ENCODE data around the gene CHRNA5.

CHRNA5 gene

DNA sequence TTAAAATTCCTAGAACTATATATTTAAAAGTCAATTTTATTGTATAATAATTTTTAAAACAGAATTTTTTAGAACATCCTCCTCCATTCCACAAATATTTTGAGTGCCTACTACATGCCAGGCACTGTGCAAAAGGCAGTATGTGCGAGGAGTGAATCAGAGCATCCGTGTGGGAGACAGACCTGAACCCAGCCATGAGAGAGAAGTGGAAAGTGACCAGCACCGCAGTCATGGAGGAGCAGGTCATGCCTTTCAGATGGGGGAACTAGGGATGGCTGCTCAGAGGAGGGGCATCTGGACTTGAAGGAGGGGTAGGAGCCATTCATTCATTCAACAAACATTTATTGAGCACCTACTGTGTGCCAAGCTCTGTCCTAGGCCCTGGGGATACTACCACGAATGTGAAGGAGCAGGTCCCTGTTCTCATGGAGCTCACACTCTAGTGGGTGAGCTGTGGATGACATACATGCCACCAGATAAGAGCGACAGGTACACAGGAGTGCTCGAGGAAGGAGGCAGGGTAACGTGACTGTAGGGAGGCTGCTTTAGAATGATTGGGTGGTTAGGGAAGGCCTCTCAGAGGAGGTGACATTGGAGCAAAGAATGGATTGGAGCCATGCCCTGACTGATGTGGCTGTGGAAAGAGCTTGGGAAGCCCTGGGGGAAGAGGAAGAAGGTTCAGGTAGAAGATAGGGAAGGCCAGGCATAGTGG lies 58.6 kb downstream of the CHRNA5 start:
- Histone ChIP-seq H3K27ac (no peak overlapping the region), H3K4me3 (ENCODE audit: low read depth, low read length) (no peak overlapping the region), H3K27me3 (ENCODE audit: insufficient read depth, low read depth, severe bottlenecking) (no peaks in the 10 kb centered on the region), H3K9me3 (ENCODE audit: severe bottlenecking) (no peaks in the 10 kb centered on the region), H3K36me3 (peaks cover 64% of the 10 kb centered on the region)
- TF ChIP-seq, protein P1, sequence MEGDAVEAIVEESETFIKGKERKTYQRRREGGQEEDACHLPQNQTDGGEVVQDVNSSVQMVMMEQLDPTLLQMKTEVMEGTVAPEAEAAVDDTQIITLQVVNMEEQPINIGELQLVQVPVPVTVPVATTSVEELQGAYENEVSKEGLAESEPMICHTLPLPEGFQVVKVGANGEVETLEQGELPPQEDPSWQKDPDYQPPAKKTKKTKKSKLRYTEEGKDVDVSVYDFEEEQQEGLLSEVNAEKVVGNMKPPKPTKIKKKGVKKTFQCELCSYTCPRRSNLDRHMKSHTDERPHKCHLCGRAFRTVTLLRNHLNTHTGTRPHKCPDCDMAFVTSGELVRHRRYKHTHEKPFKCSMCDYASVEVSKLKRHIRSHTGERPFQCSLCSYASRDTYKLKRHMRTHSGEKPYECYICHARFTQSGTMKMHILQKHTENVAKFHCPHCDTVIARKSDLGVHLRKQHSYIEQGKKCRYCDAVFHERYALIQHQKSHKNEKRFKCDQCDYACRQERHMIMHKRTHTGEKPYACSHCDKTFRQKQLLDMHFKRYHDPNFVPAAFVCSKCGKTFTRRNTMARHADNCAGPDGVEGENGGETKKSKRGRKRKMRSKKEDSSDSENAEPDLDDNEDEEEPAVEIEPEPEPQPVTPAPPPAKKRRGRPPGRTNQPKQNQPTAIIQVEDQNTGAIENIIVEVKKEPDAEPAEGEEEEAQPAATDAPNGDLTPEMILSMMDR (IDR thresholded peaks at IDR 0.05; ENCODE audit: low read depth, low read length), result no peak
- no peak for DNase-seq

DNA sequence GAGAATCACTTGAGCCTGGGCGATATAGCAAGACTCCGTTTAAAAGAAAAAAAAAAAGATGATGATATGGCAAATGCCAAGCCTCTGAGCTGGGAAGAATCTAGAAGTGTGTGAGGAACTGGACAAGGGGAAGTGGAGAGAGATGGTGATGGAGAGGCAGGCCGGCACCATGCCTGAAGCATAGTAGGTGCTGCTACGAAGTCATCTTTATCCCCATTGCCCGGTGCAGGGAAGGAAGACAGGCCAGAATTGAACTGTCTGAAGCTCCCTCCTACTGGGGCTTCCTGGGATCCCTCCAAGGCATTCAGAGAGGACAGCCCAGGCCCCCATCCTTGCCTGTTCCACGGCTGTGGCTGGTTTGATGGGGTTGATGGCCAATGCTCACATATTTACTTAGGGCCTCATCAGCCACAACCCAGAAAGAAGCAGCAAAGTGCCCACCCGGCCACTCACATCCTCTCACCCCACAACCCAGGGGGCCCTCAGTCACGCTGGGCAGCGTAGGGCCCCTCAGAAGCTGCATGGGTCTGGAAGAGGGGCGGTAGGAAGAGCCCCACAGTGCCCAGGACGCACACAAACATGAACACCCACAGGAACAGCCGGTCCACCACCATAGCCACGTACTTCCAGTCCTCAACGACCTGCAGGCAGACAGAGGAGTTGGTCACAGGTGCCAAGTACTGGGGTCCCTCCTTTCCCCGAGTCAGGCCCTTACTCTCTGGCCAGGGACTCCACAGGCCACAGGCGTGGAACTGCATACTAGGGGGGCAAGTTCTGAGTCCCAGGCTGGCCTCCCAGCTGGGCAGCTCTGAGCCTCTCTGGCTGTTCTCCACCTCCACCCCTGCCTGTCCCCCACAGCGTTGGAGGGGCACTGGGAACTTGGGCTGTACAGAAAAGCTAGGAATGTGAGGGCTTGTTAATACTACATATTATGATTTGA lies 59.6 kb downstream of the CHRNA5 start:
- no peak for DNase-seq
- Histone ChIP-seq H3K27ac (peak overlapping the region; percentile 89), H3K4me3 (ENCODE audit: low read depth, low read length) (no peak overlapping the region), H3K27me3 (ENCODE audit: insufficient read depth, low read depth, severe bottlenecking) (no peaks in the 10 kb centered on the region), H3K36me3 (peaks cover 64% of the 10 kb centered on the region), H3K9me3 (ENCODE audit: severe bottlenecking) (no peaks in the 10 kb centered on the region)
- TF ChIP-seq, protein P1 (IDR thresholded peaks at IDR 0.05; ENCODE audit: low read depth, low read length), result no peak

DNA sequence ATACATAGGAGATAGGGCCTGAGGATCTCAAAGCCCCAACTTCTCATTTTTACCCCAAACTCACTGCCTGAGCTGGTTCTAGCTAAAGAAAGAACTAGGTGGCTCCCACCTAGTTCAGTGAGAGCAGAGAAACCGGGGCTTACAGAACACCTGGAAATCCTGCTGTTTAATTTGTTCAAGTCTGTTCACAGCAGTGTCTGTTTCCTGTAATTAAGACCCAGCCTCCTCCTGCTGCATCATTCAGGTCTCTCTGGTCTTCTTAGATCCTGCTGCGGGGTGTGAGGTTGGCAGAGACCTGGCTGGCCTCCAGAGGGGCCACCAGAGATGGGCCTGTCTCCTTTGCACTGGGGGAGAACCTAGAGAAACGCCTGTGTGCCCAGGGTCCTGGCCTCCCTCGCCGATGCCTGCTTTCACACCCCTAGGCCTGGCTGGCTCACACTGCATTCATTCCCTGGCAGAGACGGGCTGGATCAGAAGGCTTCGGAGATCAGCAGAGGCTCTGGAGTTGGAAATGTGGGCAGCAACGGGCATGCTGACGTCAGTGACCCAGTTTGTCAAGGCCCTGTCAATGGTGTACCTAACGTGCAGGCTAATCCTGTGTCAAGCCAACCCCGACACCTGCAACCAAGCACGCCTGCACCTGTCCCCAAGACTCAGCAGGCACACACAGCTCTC lies 60.4 kb downstream of the CHRNA5 start:
- H3K27me3 ChIP-seq (ENCODE audit: insufficient read depth, low read depth, severe bottlenecking), result no peaks in the 10 kb centered on the region

DNA sequence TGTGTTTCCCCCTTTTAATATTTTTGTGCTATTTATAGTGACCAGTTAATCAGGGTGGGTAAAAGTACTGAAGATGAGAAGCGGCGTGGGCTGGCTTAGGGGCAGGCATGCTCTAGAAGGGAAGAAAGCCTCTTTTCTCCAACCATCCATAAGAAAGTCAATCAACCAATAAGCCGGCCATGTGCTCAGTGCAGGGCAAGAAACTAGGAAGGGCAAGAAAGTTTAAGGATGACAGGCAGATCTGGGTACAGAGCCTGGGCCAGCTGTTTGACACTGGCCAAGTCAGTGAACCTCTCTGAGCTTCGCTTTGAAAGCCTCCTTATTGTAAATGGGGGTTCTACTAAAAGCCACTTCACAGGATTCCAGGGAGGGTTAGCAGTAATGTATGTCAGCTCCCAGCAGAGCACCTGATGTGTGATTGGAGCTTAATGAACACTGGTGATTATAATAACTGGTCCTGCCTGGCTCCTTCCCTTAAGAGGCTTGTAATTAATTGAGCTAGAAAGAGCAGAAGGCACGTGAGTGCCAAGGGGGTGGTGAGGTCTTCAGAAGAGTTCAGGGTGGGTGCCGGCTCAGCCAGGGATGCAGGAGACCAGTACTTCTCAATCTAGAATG lies 61.2 kb downstream of the CHRNA5 start:
- no peaks in the 10 kb centered on the region for H3K27me3 ChIP-seq (ENCODE audit: insufficient read depth, low read depth, severe bottlenecking)

More for the DNA sequence above, 60.4 kb downstream of the CHRNA5 start:
- Histone ChIP-seq H3K9me3 (ENCODE audit: severe bottlenecking) (no peaks in the 10 kb centered on the region), H3K27ac (peak overlapping the region; percentile 89), H3K36me3 (peaks cover 69% of the 10 kb centered on the region), H3K4me3 (ENCODE audit: low read depth, low read length) (no peak overlapping the region)
- TF ChIP-seq, protein P1 (IDR thresholded peaks at IDR 0.05; ENCODE audit: low read depth, low read length), result no peak
- peak; percentile 72 for DNase-seq

DNA sequence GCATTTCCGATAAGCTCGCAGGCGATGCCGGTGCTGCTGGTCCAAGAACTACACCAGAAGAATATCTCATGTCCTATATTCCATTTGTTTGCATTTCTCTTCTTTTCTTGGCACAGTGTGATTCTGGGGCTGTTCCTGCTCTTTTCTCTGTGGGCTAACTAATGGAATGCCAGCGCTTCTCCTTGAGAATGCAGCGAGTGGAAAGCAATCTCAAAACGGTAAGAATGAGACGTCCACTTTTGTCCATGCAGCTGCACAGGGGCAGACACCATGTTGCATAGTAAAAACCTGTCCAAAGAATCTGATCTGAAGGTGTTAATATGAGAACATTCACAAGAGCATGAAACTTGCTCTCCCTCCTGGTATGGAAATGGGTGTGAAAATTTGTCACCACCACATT lies 62.0 kb downstream of the CHRNA5 start:
- Histone ChIP-seq H3K27me3 (ENCODE audit: insufficient read depth, low read depth, severe bottlenecking) (no peaks in the 10 kb centered on the region), H3K4me3 (ENCODE audit: low read depth, low read length) (no peak overlapping the region), H3K36me3 (peaks cover 79% of the 10 kb centered on the region), H3K9me3 (ENCODE audit: severe bottlenecking) (no peaks in the 10 kb centered on the region), H3K27ac (peak overlapping the region; percentile 89)
- TF ChIP-seq, protein P1 (IDR thresholded peaks at IDR 0.05; ENCODE audit: low read depth, low read length), result no peak
- DNase-seq, result no peak

More for the DNA sequence above, 61.2 kb downstream of the CHRNA5 start:
- H3K36me3 ChIP-seq, result peaks cover 76% of the 10 kb centered on the region
- peak overlapping the region; percentile 89 for H3K27ac ChIP-seq
- TF ChIP-seq, protein P1 (IDR thresholded peaks at IDR 0.05; ENCODE audit: low read depth, low read length), result no peak
- no peak overlapping the region for H3K4me3 ChIP-seq (ENCODE audit: low read depth, low read length)
- H3K9me3 ChIP-seq (ENCODE audit: severe bottlenecking), result no peaks in the 10 kb centered on the region
- DNase-seq, result peak; percentile 55

All from WERI-Rb-1 (cell line).